IMR-90 (cell line): ENCODE data around the gene PSMA2. TPM values are rescaled to one million over a fixed set of nuclear protein-coding genes. Genes with fewer than 3 reads are reported as not detected.
A peak's percentile ranks its signal among the peaks of the same experiment; 100 is the strongest.

ENCODE experiments used
- ATAC-seq: fragments of 200-7000 bp; cut with Tn5 transposase; 2 replicates; pipeline ENCODE4 v1.9.1; 2020; ENCODE audit warnings: low read depth, mild to moderate bottlenecking, moderate library complexity
- BruUV-seq: library from RNA; stranded (reverse); fragments of 400-500 nt; replicated peaks from 2 replicates; lab custom pipeline; 2021; lab: Mats Ljungman, UMichigan
- CTCF ChIA-PET: fragments of 300-600 bp; formaldehyde crosslinking; extraction: SDS; loops from one replicate; lab custom pipeline; 2021; ENCODE audit warnings: antibody characterized with exemption; lab: Yijun Ruan, JAX
- POLR2A ChIA-PET: fragments of 300-600 bp; sonication (Branson Sonifier 250); formaldehyde crosslinking; loops from one replicate; lab custom pipeline; 2022; ENCODE audit warnings: antibody characterized with exemption; ENCODE audit not compliant: unreplicated experiment; lab: Charles Lee
- DNase-seq: peaks from one replicate; pipeline ENCODE4 v3.0.0; 2013
- H2AFZ ChIP-seq: replicated peaks from 2 replicates; pipeline ENCODE3; 2013; ENCODE audit warnings: low read length, mild to moderate bottlenecking; ENCODE audit not compliant: poor library complexity
- H2AK5ac ChIP-seq: 2 replicates; pipeline ENCODE4 v1.6.1; 2013; ENCODE audit warnings: low read depth, low read length, inconsistent platforms
- H2AK9ac ChIP-seq: replicated peaks from 2 replicates; pipeline ENCODE3; 2013; ENCODE audit warnings: mild to moderate bottlenecking, low read depth, low read length, moderate library complexity; ENCODE audit not compliant: poor library complexity
- H2BK120ac ChIP-seq: 2 replicates; pipeline ENCODE4 v1.6.1; 2013; ENCODE audit warnings: low read depth, low read length, inconsistent platforms
- H2BK15ac ChIP-seq: 3 replicates; pipeline ENCODE4 v1.6.1; 2013; ENCODE audit warnings: low read depth, low read length, inconsistent platforms
- H2BK20ac ChIP-seq: 2 replicates; pipeline ENCODE4 v1.6.1; 2013; ENCODE audit warnings: low read depth, mild to moderate bottlenecking, inconsistent platforms, low read length, moderate library complexity
- H2BK5ac ChIP-seq: 2 replicates; pipeline ENCODE4 v1.6.1; 2013; ENCODE audit warnings: mild to moderate bottlenecking, low read depth, low read length, inconsistent platforms; ENCODE audit not compliant: poor library complexity, severe bottlenecking
- H3K14ac ChIP-seq: replicated peaks from 2 replicates; pipeline ENCODE4 v1.6.1; 2013; ENCODE audit warnings: low read depth, low read length, inconsistent platforms
- H3K18ac ChIP-seq: 2 replicates; pipeline ENCODE4 v1.6.1; 2013; ENCODE audit warnings: low read depth, low read length, control low read depth
- H3K23ac ChIP-seq: 2 replicates; pipeline ENCODE4 v1.6.1; 2013; ENCODE audit warnings: low read depth, low read length, inconsistent platforms
- H3K27ac ChIP-seq: 2 replicates; pipeline ENCODE4 v1.5.1; 2013; ENCODE audit warnings: mild to moderate bottlenecking, control low read depth, low read length; ENCODE audit not compliant: insufficient read depth
- H3K27me3 ChIP-seq: 2 replicates; pipeline ENCODE4 v1.6.1; 2013; ENCODE audit warnings: low read length; ENCODE audit not compliant: control insufficient read depth, insufficient read depth
- H3K36me3 ChIP-seq: 2 replicates; pipeline ENCODE4 v1.6.1; 2013; ENCODE audit warnings: low read length, mixed read lengths; ENCODE audit not compliant: control insufficient read depth, insufficient read depth
- H3K4ac ChIP-seq: 2 replicates; pipeline ENCODE4 v1.6.1; 2013; ENCODE audit warnings: low read depth, low read length, inconsistent platforms
- H3K4me1 ChIP-seq: 2 replicates; pipeline ENCODE4 v1.6.1; 2013; ENCODE audit warnings: low read length, mixed read lengths; ENCODE audit not compliant: control insufficient read depth, insufficient read depth
- H3K4me2 ChIP-seq: 2 replicates; pipeline ENCODE4 v1.6.1; 2013; ENCODE audit warnings: low read depth, mild to moderate bottlenecking, control low read depth, low read length, moderate library complexity
- H3K4me3 ChIP-seq: 2 replicates; pipeline ENCODE4 v1.5.1; 2013; ENCODE audit warnings: low read depth, mild to moderate bottlenecking, control low read depth, low read length, moderate library complexity; ENCODE audit not compliant: insufficient read depth
- H3K56ac ChIP-seq: 2 replicates; pipeline ENCODE4 v1.6.1; 2013; ENCODE audit warnings: low read length, inconsistent platforms; ENCODE audit not compliant: insufficient read depth; ENCODE audit errors: extremely low read depth
- H3K79me1 ChIP-seq, 2 experiments: 2 replicates each; pipeline ENCODE4 v1.6.1; 2013; ENCODE audit warnings: low read length in 2 of 2, inconsistent platforms in 1 of 2, low read depth in 1 of 2
- H3K9ac ChIP-seq: 2 replicates; pipeline ENCODE4 v1.6.1; 2013; ENCODE audit warnings: low read depth, low read length, control low read depth
- H3K9me1 ChIP-seq: 2 replicates; pipeline ENCODE4 v1.6.1; 2013; ENCODE audit warnings: low read length, inconsistent platforms; ENCODE audit not compliant: insufficient read depth
- H3K9me3 ChIP-seq: 2 replicates; pipeline ENCODE4 v1.6.1; 2013; ENCODE audit warnings: low read length; ENCODE audit not compliant: control insufficient read depth, insufficient read depth
- H4K20me1 ChIP-seq: 2 replicates; pipeline ENCODE4 v1.6.1; 2013; ENCODE audit warnings: low read length, inconsistent platforms; ENCODE audit not compliant: insufficient read depth
- H4K5ac ChIP-seq: 2 replicates; pipeline ENCODE4 v1.6.1; 2013; ENCODE audit warnings: mild to moderate bottlenecking, low read depth, low read length, control low read depth
- H4K8ac ChIP-seq, 2 experiments: 2 replicates each; pipeline ENCODE4 v1.6.1; 2013; ENCODE audit warnings: low read depth in 2 of 2, low read length in 2 of 2, control low read depth in 1 of 2, inconsistent platforms in 1 of 2
- H4K91ac ChIP-seq: 2 replicates; pipeline ENCODE4 v1.6.1; 2013; ENCODE audit warnings: low read depth, low read length, inconsistent platforms; ENCODE audit not compliant: insufficient read depth
- BHLHE40 ChIP-seq: fragments of 150-350 bp; IDR thresholded peaks from 2 replicates; pipeline ENCODE4 v1.6.1; 2016; ENCODE audit warnings: mild to moderate bottlenecking, low read depth, low read length
- MXI1 ChIP-seq: IDR thresholded peaks from 2 replicates; pipeline ENCODE4 v1.6.1; 2012; ENCODE audit warnings: low read depth, mild to moderate bottlenecking, low read length, moderate library complexity, borderline replicate concordance
- NFE2L2 ChIP-seq: fragments of 150-350 bp; IDR thresholded peaks from 2 replicates; pipeline ENCODE4 v1.6.1; 2016; ENCODE audit warnings: low read depth, mild to moderate bottlenecking, low read length
- RAD21 ChIP-seq: IDR thresholded peaks from 2 replicates; pipeline ENCODE4 v1.6.1; 2012; ENCODE audit warnings: low read length, improper control_type of control experiment
- SMC3 ChIP-seq: fragments of 150-350 bp; IDR thresholded peaks from 2 replicates; pipeline ENCODE4 v1.6.1; 2016; ENCODE audit warnings: low read depth, mild to moderate bottlenecking, antibody characterized with exemption, low read length, moderate library complexity
- WGBS, 2 experiments: methylation state at CpG; one replicate each; pipeline versions ENCODE4 v1.1.5 to v1.1.7; 2013; ENCODE audit warnings: missing lambda C conversion rate in 2 of 2; ENCODE audit not compliant: insufficient read length in 1 of 2; ENCODE audit errors: extremely low coverage in 2 of 2; 5-methylcytosine and 5-hydroxymethylcytosine counted together
- dilution Hi-C: fragments of 300-500 bp; cut with HindIII; formaldehyde crosslinking; loops from one replicate; pipeline ENCODE4 v1.14.3; 2018; ENCODE audit warnings: low sequenced_read_pairs; ENCODE audit not compliant: unreplicated experiment
- in situ Hi-C: fragments of 300-500 bp; cut with MboI; formaldehyde crosslinking; loops from 3 replicates; pipeline ENCODE4 v1.14.3; 2019; ENCODE audit warnings: low sequenced_read_pairs, inconsistent platforms, mixed read lengths
- intact Hi-C: fragments of 100-400 bp; cut with micrococcal nuclease; formaldehyde crosslinking; loops from 2 replicates; pipeline ENCODE4 v1.10.0; 2022
- polyA plus RNA-seq, 3 experiments: library from polyadenylated mRNA; depleted of rRNA; stranded (reverse); fragments of >200 nt; gene quantifications; 2 replicates each; pipeline ENCODE4 v1.2.3, GENCODE V29; 2012; ENCODE audit warnings: low replicate concordance in 1 of 3
- total RNA-seq: library from RNA; depleted of rRNA; stranded (reverse); fragments of >200 nt; gene quantifications from 2 replicates; pipeline ENCODE4 v1.2.3, GENCODE V29; 2012
- TF ChIP-seq, protein P1 (sequence below): conservative IDR thresholded peaks from 2 replicates; pipeline ENCODE4 v1.5.1; 2012; ENCODE audit warnings: mild to moderate bottlenecking, low read depth, low read length, improper control_type of control experiment

PSMA2 gene
- total and polyA plus RNA-seq, 2 of the 4 experiments (the other 2 are of a cell fraction): 106 to 138 TPM

DNA sequence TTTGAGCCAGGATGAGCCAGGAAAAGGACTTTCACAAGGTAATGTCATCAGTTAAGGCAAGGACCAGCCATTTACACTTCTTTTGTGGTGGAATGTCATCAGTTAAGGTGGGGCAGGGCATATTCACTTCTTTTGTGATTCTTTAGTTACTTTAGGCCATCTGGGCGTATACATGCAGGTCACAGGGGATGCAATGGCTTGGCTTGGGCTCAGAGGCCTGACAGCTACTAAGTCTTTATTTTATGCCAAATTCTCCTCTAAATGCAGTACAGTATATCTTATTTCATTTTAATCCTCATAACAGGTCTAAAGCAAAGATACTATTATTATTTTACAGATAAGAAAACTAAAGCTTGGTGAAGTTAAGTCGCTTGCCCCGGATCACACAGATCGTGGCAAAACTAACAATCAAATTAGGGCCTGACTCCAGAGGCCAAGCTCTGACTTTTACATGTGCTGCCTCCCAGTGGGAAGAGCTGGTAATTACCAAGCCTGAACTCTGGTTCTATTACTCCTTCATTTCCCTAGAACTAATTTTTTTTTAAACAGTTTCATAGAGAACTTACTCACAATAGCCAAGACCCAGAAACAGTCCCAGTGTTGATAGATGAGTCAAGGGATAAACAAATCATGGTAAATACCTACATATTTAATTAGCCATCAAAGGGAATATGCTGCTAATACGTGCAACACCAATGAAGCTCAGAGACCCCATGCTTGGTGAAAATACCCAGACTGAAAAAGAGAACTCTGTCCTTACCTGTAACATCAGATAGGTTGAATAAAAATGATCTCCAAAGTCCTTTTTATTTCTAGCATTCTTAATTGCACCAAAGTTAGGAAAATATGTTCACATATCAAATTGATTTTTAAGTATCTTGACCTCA, 55.5 kb downstream of the PSMA2 start:
- no peak overlapping the region for H2AK5ac ChIP-seq
- ATAC-seq: peak; percentile 93
- POLR2A ChIA-PET: no interaction called here

More for the DNA sequence above, 55.5 kb downstream of the PSMA2 start:
- H3K4me3 ChIP-seq: no peak overlapping the region
- H3K27ac ChIP-seq: no peak overlapping the region
- H3K4ac ChIP-seq: no peak overlapping the region
- H3K27me3 ChIP-seq: peaks cover 9% of the 10 kb centered on the region; the same call in 1 of the 2 replicates
- H2BK5ac ChIP-seq: no peak overlapping the region
- H3K9ac ChIP-seq: no peak overlapping the region
- H3K14ac ChIP-seq: no peak overlapping the region
- H4K20me1 ChIP-seq: no peaks in the 10 kb centered on the region
- peaks cover 3% of the 10 kb centered on the region; the same call in 1 of the 2 replicates for H3K4me1 ChIP-seq
- intact Hi-C loops: loop anchor here (1.0 kb wide), 1 partner anchor 933 kb away; no protein-coding TSS in a partner anchor
- H4K8ac ChIP-seq: no peak overlapping the region
- in situ Hi-C loops: no loop called here
- no peak overlapping the region for H3K56ac ChIP-seq
- no peak overlapping the region for H4K91ac ChIP-seq
- no peak overlapping the region for H2BK15ac ChIP-seq
- no peaks in the 10 kb centered on the region for H3K9me3 ChIP-seq
- peak; percentile 51 for DNase-seq
- no peak overlapping the region for H2BK120ac ChIP-seq
- no peak overlapping the region for H2AK9ac ChIP-seq
- no peak overlapping the region for H3K18ac ChIP-seq
- 40% methylated on average over 2 of the region's 5 CpGs; no CpG with 5 or more reads in 1 of the 2 experiments for WGBS, 2 experiments
- no peaks in the 10 kb centered on the region for H3K9me1 ChIP-seq
- H4K5ac ChIP-seq: no peak overlapping the region
- H3K4me2 ChIP-seq: no peak overlapping the region
- dilution Hi-C loops: no loop called here
- H2BK20ac ChIP-seq: no peak overlapping the region
- no peak overlapping the region for H3K23ac ChIP-seq
- no peaks in the 10 kb centered on the region for H3K79me1 ChIP-seq
- no peaks in the 10 kb centered on the region for H3K36me3 ChIP-seq
- TF ChIP-seq BHLHE40 (no peak), SMC3 (peak; percentile 67), NFE2L2 (no peak), RAD21 (peak; percentile 58), MXI1 (no peak)
- TF ChIP-seq, protein P1, sequence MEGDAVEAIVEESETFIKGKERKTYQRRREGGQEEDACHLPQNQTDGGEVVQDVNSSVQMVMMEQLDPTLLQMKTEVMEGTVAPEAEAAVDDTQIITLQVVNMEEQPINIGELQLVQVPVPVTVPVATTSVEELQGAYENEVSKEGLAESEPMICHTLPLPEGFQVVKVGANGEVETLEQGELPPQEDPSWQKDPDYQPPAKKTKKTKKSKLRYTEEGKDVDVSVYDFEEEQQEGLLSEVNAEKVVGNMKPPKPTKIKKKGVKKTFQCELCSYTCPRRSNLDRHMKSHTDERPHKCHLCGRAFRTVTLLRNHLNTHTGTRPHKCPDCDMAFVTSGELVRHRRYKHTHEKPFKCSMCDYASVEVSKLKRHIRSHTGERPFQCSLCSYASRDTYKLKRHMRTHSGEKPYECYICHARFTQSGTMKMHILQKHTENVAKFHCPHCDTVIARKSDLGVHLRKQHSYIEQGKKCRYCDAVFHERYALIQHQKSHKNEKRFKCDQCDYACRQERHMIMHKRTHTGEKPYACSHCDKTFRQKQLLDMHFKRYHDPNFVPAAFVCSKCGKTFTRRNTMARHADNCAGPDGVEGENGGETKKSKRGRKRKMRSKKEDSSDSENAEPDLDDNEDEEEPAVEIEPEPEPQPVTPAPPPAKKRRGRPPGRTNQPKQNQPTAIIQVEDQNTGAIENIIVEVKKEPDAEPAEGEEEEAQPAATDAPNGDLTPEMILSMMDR: peak; percentile 70
- BruUV-seq: no TSS peak
- H2AFZ ChIP-seq: no peak overlapping the region
- CTCF ChIA-PET: interaction anchor here (0.5 to 3.7 kb wide), 15 partner anchors 9 to 944 kb away, joined by 3 to 12 read pairs (median 4); no protein-coding TSS in a partner anchor
